ENCODE results near the gene DUSP9. TPM values are rescaled to one million over a fixed set of nuclear protein-coding genes. Genes with fewer than 3 reads are reported as not detected.
"Not testable (repeated sequence)": the region's sequence is repeated elsewhere in the genome, so short reads cannot be mapped to it uniquely, and the experiment has no call there.

Gene DUSP9
- total RNA-seq, 1 donor from 2014 or later, result 0.20 TPM

DNA sequence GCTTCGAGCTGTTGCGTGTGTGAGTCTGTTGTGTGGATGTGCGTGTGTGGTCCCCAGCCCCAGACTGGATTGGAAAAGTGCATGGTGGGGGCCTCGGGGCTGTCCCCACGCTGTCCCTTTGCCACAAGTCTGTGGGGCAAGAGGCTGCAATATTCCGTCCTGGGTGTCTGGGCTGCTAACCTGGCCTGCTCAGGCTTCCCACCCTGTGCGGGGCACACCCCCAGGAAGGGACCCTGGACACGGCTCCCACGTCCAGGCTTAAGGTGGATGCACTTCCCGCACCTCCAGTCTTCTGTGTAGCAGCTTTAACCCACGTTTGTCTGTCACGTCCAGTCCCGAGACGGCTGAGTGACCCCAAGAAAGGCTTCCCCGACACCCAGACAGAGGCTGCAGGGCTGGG lies 49.1 kb downstream of the DUSP9 start:
- no peak overlapping the region for H3K4me3 ChIP-seq (ENCODE audit: insufficient read depth, low read depth, low read length)
- Mint-ChIP-seq H3K9me3 (ENCODE audit: unreplicated experiment) (no peaks in the 10 kb centered on the region), H3K27me3 (ENCODE audit: low read depth, unreplicated experiment) (no peaks in the 10 kb centered on the region), H3K27ac (ENCODE audit: unreplicated experiment) (no peak overlapping the region), H3K4me1 (ENCODE audit: low read depth, unreplicated experiment) (no peaks in the 10 kb centered on the region), H3K36me3 (ENCODE audit: low read depth, unreplicated experiment) (peaks cover 4% of the 10 kb centered on the region), H3K4me3 (ENCODE audit: unreplicated experiment) (no peak overlapping the region)
- no peak overlapping the region for H2AFZ ChIP-seq (ENCODE audit: low read depth, low read length)
- no peaks in the 10 kb centered on the region for H3K4me1 ChIP-seq (ENCODE audit: insufficient read depth, low read length)
- no peaks in the 10 kb centered on the region for H3K9me3 ChIP-seq (ENCODE audit: insufficient read depth, low read depth, low read length)
- no peak for TF ChIP-seq EZH2 (IDR thresholded peaks at IDR 0.05; ENCODE audit: insufficient read depth, low read length)
- H3K36me3 ChIP-seq (ENCODE audit: insufficient read depth, low read length), result no peaks in the 10 kb centered on the region
- no peaks in the 10 kb centered on the region for H3K27me3 ChIP-seq (ENCODE audit: insufficient read depth, low read length)
- FAIRE-seq (no peak), DNase-seq (ENCODE audit: low read depth) (no peak)
- H3K4me2 ChIP-seq (ENCODE audit: low read length), result no peak overlapping the region
- no peaks in the 10 kb centered on the region for H3K79me2 ChIP-seq (ENCODE audit: insufficient read depth, low read length)
- H4K20me1 ChIP-seq (ENCODE audit: insufficient read depth, low read length), result no peaks in the 10 kb centered on the region
- H3K9ac ChIP-seq (ENCODE audit: low read length), result no peak overlapping the region
- H3K27ac ChIP-seq (ENCODE audit: low read depth, low read length), result no peak overlapping the region

DNA sequence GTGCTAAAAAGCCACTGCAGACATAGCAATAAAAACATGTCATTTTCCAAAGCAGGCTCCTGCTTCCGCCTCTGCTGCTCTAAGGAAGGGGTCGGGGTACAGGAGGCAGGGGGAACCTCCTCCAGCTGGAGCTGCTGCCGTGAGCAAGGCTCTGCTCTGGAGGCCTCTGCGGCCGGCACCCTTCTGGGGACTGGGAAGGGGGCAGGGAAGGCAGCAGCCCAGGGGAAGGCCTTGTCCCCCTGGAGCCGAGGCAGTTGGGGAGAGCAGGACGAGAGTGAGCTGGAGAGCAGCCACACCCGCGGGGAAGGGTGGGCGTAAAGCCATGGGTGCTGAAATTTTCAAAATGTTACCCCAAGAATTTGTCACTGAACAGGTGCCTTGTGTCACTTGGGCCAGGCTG lies 49.5 kb downstream of the DUSP9 start:
- H3K36me3 Mint-ChIP-seq (ENCODE audit: low read depth, unreplicated experiment); FAIRE-seq; H3K27ac Mint-ChIP-seq (ENCODE audit: unreplicated experiment): not testable (repeated sequence)

DNA sequence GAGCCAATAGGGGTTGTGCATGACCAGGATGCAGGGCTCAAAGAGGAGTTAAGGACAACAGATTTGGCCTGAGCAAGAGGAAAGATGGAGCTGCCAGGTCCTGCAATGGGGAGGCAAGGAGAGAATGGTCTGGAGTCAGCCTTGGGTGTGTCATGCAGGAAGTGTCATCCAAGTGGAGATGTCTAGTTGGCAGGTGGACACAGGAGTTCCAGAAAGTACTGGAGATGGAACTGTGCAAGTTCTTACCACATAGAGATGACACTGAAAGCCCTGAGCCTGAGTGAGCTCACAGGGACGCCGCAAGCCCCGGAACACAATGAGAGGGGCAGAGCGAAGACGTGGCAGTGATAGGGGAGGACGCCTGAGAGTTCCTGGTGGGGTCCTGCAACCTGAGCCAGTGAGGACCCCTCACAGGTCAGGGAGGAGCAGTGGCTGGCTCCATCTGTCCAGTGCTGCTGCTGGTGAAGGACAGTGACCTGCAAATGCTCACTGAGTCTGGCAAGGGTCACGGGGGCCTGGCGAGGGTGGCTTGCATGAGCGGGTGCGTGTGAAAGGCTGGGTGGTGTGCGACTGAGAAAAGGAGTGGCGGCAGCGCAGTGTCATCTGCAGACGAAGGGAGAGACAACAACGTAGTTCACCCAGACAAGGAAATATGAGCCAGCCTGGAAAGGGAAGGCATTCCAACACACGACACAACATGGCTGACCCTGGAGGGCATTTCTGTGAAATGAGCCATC lies 50.2 kb downstream of the DUSP9 start:
- DNase-seq (ENCODE audit: low read depth); H3K4me1 ChIP-seq (ENCODE audit: insufficient read depth, low read length); H3K9me3 Mint-ChIP-seq (ENCODE audit: unreplicated experiment); H3K27me3 Mint-ChIP-seq (ENCODE audit: low read depth, unreplicated experiment); H2AFZ ChIP-seq (ENCODE audit: low read depth, low read length); H3K27me3 ChIP-seq (ENCODE audit: insufficient read depth, low read length); H3K4me2 ChIP-seq (ENCODE audit: low read length); H4K20me1 ChIP-seq (ENCODE audit: insufficient read depth, low read length); H3K9ac ChIP-seq (ENCODE audit: low read length); H3K4me3 ChIP-seq (ENCODE audit: insufficient read depth, low read depth, low read length); H3K79me2 ChIP-seq (ENCODE audit: insufficient read depth, low read length); FAIRE-seq; H3K4me3 Mint-ChIP-seq (ENCODE audit: unreplicated experiment); H3K4me1 Mint-ChIP-seq (ENCODE audit: low read depth, unreplicated experiment); H3K9me3 ChIP-seq (ENCODE audit: insufficient read depth, low read depth, low read length); H3K36me3 Mint-ChIP-seq (ENCODE audit: low read depth, unreplicated experiment); H3K27ac ChIP-seq (ENCODE audit: low read depth, low read length); H3K36me3 ChIP-seq (ENCODE audit: insufficient read depth, low read length): not testable (repeated sequence)
- H3K27ac Mint-ChIP-seq (ENCODE audit: unreplicated experiment), result peak overlapping the region; percentile 41

More for the DNA sequence above, 49.5 kb downstream of the DUSP9 start:
- not testable (repeated sequence) for H3K9me3 Mint-ChIP-seq (ENCODE audit: unreplicated experiment); H3K4me1 Mint-ChIP-seq (ENCODE audit: low read depth, unreplicated experiment); H3K9ac ChIP-seq (ENCODE audit: low read length); H3K27me3 Mint-ChIP-seq (ENCODE audit: low read depth, unreplicated experiment); DNase-seq (ENCODE audit: low read depth); H3K4me3 ChIP-seq (ENCODE audit: insufficient read depth, low read depth, low read length); H4K20me1 ChIP-seq (ENCODE audit: insufficient read depth, low read length); H3K4me3 Mint-ChIP-seq (ENCODE audit: unreplicated experiment); H3K27me3 ChIP-seq (ENCODE audit: insufficient read depth, low read length); H3K4me2 ChIP-seq (ENCODE audit: low read length); H3K4me1 ChIP-seq (ENCODE audit: insufficient read depth, low read length); H3K36me3 ChIP-seq (ENCODE audit: insufficient read depth, low read length); H3K27ac ChIP-seq (ENCODE audit: low read depth, low read length); H2AFZ ChIP-seq (ENCODE audit: low read depth, low read length); H3K79me2 ChIP-seq (ENCODE audit: insufficient read depth, low read length); H3K9me3 ChIP-seq (ENCODE audit: insufficient read depth, low read depth, low read length)

All from astrocyte (in vitro differentiated cells and primary cell).